ENCODE measurements around the gene ABLIM3.

The ABLIM3 gene

DNA sequence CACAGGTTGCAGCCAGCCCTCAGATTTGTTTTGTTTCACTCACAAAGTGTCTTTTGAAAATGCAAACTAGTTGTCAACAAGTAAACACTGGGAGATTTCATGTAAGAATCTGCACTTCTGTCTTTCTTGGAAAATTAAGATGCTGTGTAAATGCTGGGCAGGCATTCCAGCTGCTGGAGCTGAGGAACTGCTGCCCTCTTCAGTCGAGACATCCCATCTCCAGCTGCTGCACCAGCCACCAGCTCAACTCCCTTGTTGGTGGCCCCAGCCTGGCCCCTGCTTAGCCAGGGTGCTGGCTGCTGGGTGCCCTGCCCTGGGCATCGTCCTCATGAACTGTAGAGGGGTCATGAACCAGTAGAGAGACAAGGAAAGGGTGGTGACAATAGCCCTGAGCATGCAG is 97.2 kb downstream of the ABLIM3 start:
- ChIA-PET CTCF (interaction anchor here (1.5 kb wide), 1 partner anchor 10 kb away, joined by 4 read pairs; no protein-coding TSS in a partner anchor), POLR2A (no interaction called here)
- DNase-seq (ENCODE audit: extremely low spot score): no peak
- TF ChIP-seq, protein P1, sequence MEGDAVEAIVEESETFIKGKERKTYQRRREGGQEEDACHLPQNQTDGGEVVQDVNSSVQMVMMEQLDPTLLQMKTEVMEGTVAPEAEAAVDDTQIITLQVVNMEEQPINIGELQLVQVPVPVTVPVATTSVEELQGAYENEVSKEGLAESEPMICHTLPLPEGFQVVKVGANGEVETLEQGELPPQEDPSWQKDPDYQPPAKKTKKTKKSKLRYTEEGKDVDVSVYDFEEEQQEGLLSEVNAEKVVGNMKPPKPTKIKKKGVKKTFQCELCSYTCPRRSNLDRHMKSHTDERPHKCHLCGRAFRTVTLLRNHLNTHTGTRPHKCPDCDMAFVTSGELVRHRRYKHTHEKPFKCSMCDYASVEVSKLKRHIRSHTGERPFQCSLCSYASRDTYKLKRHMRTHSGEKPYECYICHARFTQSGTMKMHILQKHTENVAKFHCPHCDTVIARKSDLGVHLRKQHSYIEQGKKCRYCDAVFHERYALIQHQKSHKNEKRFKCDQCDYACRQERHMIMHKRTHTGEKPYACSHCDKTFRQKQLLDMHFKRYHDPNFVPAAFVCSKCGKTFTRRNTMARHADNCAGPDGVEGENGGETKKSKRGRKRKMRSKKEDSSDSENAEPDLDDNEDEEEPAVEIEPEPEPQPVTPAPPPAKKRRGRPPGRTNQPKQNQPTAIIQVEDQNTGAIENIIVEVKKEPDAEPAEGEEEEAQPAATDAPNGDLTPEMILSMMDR (IDR thresholded peaks at IDR 0.05; ENCODE audit: control extremely low read depth, extremely low read depth, low read depth, missing control alignments): no peak

DNA sequence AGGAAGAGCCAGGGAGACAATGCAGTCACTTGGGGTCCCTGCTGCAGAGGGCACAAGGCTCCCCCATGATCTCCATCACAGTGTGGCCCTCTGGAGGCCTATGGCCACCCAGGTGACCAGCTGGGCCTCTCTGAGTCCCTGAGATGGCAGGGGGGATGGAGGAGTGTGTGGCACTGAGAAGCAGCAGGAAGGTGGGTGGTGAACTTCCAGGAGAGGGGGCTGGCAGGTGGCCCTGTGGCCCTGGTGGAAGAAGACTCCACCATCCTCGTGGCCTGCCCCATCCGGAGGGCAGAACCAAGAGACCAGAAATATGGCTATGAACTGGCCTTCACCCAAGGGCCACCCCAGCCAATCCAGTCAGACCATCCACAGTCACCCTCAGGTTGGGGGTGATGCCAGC is 98.6 kb downstream of the ABLIM3 start:
- no peak for DNase-seq (ENCODE audit: extremely low spot score)
- TF ChIP-seq, protein P1 (IDR thresholded peaks at IDR 0.05; ENCODE audit: control extremely low read depth, extremely low read depth, low read depth, missing control alignments): no peak
- CTCF ChIA-PET: no interaction called here
- POLR2A ChIA-PET: no interaction called here

DNA sequence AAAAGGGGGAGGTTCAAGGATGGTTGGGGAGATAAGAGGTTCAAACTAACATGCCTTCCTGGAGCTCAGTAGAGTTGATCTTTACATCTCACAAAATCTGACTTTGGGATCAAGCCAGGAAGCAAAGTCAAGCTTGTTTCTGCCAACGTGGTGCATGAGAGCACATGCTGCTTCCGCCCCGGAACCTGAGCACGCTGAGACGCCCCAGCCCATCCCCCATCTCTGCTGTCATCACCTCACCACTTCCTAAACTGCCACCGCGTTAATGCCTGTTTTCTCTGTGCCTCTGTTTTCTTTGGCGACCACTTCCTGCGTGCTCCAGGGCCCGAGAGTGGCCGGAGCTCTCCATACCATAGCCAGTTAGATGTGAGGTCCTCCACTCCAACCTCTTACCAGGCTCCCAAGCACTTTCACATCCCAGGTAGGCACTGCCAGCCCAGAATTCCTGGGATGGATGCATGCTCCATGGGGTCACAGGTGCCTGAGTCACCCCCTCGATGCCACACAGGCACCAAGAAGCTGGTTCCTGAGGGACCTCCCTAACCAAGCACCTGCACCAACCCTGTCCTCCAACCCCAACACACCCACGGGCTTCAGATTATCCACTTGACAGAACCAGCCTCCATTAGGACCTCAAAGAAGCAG is 99.2 kb downstream of the ABLIM3 start:
- peak; percentile 30 for DNase-seq (ENCODE audit: extremely low spot score)
- ChIA-PET CTCF (no interaction called here), POLR2A (no interaction called here)
- TF ChIP-seq, protein P1 (IDR thresholded peaks at IDR 0.05; ENCODE audit: control extremely low read depth, extremely low read depth, low read depth, missing control alignments): no peak

DNA sequence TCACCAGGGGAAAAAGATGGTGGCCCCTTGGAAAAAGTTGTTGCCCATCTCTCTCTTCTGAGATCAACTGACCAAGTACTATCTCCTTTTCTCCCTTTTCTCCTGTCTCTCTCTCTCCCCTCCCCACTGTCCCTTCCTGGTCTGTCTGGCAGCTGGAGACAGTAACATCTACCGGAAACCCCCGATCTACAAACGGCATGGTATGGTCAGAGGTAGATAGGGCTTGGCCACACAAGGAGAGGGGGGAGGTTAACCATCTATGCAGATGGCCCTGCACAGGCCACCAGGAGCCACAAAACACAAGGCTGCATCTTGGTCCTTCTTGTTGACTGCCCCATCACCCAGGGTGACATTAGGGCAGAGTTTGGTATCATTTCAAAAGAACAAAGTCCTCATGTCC is 101.0 kb downstream of the ABLIM3 start:
- no peak for DNase-seq (ENCODE audit: extremely low spot score)
- POLR2A ChIA-PET: no interaction called here
- TF ChIP-seq, protein P1 (IDR thresholded peaks at IDR 0.05; ENCODE audit: control extremely low read depth, extremely low read depth, low read depth, missing control alignments): no peak
- CTCF ChIA-PET: no interaction called here

DNA sequence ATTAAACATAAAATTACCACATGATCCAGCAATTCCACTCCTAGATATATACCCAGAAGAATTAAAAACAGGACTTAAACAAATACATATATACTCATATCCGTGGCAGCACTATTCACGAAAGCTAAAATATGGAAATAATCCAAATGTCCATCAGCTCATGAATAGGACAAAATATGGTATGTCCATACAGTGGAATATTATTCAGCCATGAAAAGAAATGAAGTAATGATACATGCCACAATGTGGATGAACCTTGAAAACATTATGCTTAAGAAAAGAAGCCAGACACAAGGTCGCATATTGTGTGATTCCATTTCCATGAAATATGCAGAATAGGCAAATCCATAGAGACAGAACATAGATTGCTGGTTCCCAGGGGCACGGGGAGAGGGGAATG is 105.6 kb downstream of the ABLIM3 start:
- POLR2A ChIA-PET: no interaction called here
- no peak for DNase-seq (ENCODE audit: extremely low spot score)
- TF ChIP-seq, protein P1 (IDR thresholded peaks at IDR 0.05; ENCODE audit: control extremely low read depth, extremely low read depth, low read depth, missing control alignments): no peak
- CTCF ChIA-PET: no interaction called here

DNA sequence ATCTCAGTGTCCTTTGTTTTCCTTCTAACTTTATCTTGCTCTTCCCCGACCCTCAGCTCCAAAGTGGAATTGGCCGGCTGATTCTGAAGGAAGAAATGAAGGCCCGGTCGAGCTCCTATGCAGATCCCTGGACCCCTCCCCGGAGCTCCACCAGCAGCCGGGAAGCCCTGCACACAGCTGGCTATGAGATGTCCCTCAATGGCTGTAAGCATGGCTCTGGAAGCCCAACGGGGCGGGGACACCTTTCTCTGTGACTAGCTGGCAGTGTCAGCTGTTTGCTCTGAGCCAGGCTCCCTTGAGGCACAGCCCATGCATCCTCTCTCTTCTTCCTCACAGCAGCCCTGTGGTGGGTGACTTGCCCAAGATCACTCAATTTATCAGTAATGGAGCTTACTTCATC is 106.4 kb downstream of the ABLIM3 start:
- ChIA-PET POLR2A (no interaction called here), CTCF (interaction anchor here (0.8 to 1.3 kb wide), 2 partner anchors 17 to 30 kb away, joined by 3 to 4 read pairs; no protein-coding TSS in a partner anchor)
- no peak for DNase-seq (ENCODE audit: extremely low spot score)
- TF ChIP-seq, protein P1 (IDR thresholded peaks at IDR 0.05; ENCODE audit: control extremely low read depth, extremely low read depth, low read depth, missing control alignments): no peak

Measured in GM10248 (cell line).